Stomach smooth muscle (tissue), 2 donors: ENCODE results near the gene PIK3CG.
"Not testable (repeated sequence)": the region's sequence is repeated elsewhere in the genome, so short reads cannot be mapped to it uniquely, and the experiment has no call there.

Experiments
- H3K27ac ChIP-seq: one replicate; pipeline ENCODE4 v1.7.0; 2013; ENCODE audit warnings: mild to moderate bottlenecking, low read length, inconsistent platforms
- H3K27me3 ChIP-seq, 2 donors: one replicate each; pipeline ENCODE4 v1.7.0; 2013; ENCODE audit warnings: low read length in 2 of 2; ENCODE audit not compliant: insufficient read depth in 2 of 2, control insufficient read depth in 1 of 2
- H3K36me3 ChIP-seq, 2 donors: one replicate each; pipeline ENCODE4 v1.7.0; 2013; ENCODE audit warnings: low read length in 2 of 2; ENCODE audit not compliant: control insufficient read depth in 2 of 2, insufficient read depth in 2 of 2
- H3K4me1 ChIP-seq: one replicate; pipeline ENCODE4 v1.7.0; 2013; ENCODE audit warnings: low read length; ENCODE audit not compliant: control insufficient read depth, insufficient read depth
- H3K4me3 ChIP-seq, 2 donors: one replicate each; pipeline ENCODE4 v1.7.0; 2013; ENCODE audit warnings: low read length in 2 of 2
- H3K9ac ChIP-seq, 2 donors: one replicate each; pipeline ENCODE4 v1.7.0; 2013; ENCODE audit warnings: low read length in 2 of 2, mild to moderate bottlenecking in 1 of 2
- H3K9me3 ChIP-seq, 2 donors: one replicate each; pipeline ENCODE4 v1.7.0; 2013; ENCODE audit warnings: low read length in 2 of 2; ENCODE audit not compliant: control insufficient read depth in 2 of 2
- donor health status: healthy.
- donor health status: Pancreatic carcinoma.

PIK3CG gene

DNA sequence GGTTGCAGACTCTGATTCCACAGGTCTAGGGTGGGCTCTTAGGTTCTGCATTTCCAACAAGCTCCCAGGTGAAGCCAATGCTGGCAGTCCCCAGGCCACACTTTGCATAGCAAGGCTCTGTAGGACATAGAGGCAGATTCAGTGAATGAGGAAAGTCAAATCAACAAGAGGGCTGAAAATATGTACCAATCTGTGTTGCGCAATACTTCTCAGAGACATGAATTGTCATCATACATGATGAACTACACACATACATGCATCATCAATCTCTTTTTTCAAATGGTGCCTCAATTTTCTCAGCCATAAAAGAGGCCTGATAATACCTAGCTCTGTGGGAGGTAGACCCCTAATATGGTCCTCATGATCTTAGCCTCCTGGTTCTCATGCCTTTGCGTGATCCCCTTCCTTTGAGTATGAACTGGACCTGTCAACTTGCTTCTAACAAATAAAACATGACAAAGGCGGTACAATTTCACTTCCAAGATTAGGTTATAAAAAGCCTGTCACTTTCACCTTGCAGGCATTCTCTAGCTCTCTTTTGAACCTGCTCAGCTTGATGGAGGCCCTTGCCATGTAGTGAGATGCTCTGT, 49.0 kb downstream of the PIK3CG start:
- Histone ChIP-seq H3K27me3 (no peaks in the 10 kb centered on the region), H3K9me3 (no peaks in the 10 kb centered on the region), H3K4me3 (no peak overlapping the region), H3K4me1 (no peaks in the 10 kb centered on the region), H3K9ac (no peak overlapping the region), H3K36me3 (no peaks in the 10 kb centered on the region), H3K27ac (no peak overlapping the region)

DNA sequence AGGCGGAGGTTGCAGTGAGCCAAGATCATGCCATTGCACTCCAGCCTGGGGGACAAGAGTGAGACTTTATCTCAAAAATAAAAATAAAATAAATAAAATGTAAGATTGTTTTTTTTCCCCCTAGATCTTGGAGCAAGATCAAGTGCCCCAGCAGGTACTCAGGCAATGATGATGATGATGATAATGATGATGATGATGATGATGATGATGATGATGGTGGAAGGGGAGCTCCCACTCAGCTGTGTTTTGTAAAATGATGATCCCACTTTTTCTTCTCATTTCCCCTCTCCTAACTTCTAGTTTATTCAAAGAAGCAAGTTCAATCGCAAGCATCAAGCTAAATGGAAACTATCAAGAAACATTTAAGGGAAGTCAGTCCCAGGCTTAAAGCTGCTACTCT, 50.3 kb downstream of the PIK3CG start:
- H3K9ac ChIP-seq = no peak overlapping the region
- no peaks in the 10 kb centered on the region for H3K4me1 ChIP-seq
- no peaks in the 10 kb centered on the region for H3K36me3 ChIP-seq
- H3K9me3 ChIP-seq = no peaks in the 10 kb centered on the region
- H3K4me3 ChIP-seq = no peak overlapping the region
- H3K27ac ChIP-seq = no peak overlapping the region
- H3K27me3 ChIP-seq = no peaks in the 10 kb centered on the region

DNA sequence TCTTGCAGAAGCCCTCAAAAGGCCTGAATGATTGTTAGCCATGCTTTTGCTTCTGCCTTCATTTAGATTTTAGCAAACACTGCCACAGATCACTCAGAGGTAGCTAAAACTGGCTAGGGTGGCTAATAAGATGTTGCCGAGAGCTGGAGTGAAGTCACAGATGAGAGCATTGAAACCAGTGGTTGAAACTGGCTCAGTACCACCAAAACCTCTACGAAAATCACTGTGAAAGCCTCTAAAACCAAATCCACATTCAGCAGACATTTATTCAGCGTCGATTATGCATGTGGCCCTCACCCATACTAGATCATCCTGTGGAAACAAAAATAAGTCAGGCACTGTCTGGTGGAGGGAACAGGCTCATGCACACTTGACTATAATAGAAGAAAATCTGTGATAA, 50.8 kb downstream of the PIK3CG start:
- no peaks in the 10 kb centered on the region for H3K9me3 ChIP-seq
- H3K27ac ChIP-seq = no peak overlapping the region
- H3K9ac ChIP-seq = no peak overlapping the region
- no peaks in the 10 kb centered on the region for H3K36me3 ChIP-seq
- no peak overlapping the region for H3K4me3 ChIP-seq
- H3K4me1 ChIP-seq = no peaks in the 10 kb centered on the region
- no peaks in the 10 kb centered on the region for H3K27me3 ChIP-seq

DNA sequence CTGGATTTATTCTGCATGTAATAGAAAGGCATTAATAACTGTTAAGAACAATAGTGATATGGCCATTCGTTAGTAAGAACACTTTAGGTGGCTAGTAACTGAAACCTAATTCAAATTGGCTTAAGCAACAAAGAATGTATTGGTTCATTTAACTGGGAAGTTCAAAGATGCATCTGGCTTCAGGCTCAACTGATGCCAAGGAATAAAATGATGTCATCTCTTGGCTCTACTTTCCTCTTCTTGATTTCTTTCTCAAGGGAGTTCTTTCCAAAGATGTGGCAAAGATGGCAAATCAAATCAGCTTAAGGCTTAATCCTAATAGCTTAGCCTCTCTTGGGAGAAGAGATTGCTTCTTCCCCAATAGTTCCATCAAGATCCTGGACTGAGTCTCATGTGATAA, 51.6 kb downstream of the PIK3CG start:
- H3K36me3 ChIP-seq = no peaks in the 10 kb centered on the region
- no peak overlapping the region for H3K4me3 ChIP-seq
- no peak overlapping the region for H3K9ac ChIP-seq
- no peaks in the 10 kb centered on the region for H3K4me1 ChIP-seq
- H3K27ac ChIP-seq = no peak overlapping the region
- H3K9me3 ChIP-seq = no peaks in the 10 kb centered on the region
- no peaks in the 10 kb centered on the region for H3K27me3 ChIP-seq

DNA sequence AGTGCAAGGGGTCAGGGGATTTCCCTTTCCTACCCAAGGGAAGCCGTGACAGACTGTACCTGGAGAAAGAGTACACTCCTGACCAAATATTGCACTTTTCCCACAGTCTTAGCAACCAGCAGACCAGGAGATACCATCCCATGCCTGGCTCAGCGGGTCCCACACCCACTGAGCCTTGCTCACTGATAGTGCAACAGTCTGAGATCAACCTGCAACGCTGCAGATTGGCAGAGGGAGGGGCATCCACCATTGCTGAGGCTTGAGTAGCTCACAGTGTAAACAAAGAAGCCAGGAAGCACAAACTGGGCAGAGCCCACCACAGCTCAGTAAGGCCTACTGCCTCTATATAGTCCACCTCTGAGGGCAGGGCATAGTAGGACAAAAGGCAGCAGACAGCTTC, 53.9 kb downstream of the PIK3CG start:
- H3K4me1 ChIP-seq = no peaks in the 10 kb centered on the region
- H3K9ac ChIP-seq = no peak overlapping the region
- H3K27ac ChIP-seq = no peak overlapping the region
- no peaks in the 10 kb centered on the region for H3K36me3 ChIP-seq
- H3K27me3 ChIP-seq = no peaks in the 10 kb centered on the region
- no peaks in the 10 kb centered on the region for H3K9me3 ChIP-seq
- no peak overlapping the region for H3K4me3 ChIP-seq

DNA sequence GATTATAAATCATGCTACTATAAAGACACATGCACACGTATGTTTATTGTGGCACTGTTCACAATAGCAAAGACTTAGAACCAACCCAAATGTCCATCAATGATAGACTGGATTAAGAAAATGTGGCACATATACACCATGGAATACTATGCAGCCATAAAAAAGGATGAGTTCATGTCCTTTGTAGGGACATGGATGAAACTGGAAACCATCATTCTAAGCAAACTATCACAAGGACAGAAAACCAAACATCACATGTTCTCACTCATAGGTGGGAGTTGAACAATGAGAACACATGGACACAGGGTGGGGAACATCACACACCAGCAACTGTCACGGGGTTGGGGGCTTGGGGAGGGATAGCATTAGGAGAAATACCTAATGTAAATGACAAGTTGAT, 59.4 kb downstream of the PIK3CG start:
- not testable (repeated sequence) for H3K9ac ChIP-seq, H3K27ac ChIP-seq, H3K36me3 ChIP-seq, H3K4me1 ChIP-seq, H3K27me3 ChIP-seq, H3K4me3 ChIP-seq, H3K9me3 ChIP-seq

DNA sequence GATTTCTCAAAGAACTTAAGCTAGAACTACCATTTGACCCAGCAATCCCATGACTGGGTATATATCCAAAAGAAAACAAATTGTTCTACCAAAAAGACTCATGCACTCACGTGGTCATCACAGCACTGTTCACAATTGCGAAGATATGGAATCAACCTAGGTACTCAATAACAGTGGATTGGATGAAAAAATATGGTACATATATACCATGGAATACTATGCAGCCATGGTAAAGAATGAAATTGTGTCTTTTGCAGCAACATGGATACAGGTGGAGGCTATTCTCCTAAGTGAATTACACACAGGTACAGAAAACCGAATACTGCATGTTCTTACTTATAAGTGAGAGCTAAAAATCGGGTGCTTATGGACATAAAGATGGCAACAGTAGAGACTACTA, 61.8 kb downstream of the PIK3CG start:
- H3K27ac ChIP-seq = no peak overlapping the region
- H3K9me3 ChIP-seq = no peaks in the 10 kb centered on the region
- no peaks in the 10 kb centered on the region for H3K27me3 ChIP-seq
- H3K9ac ChIP-seq = no peak overlapping the region
- H3K4me3 ChIP-seq = no peak overlapping the region
- H3K4me1 ChIP-seq = no peaks in the 10 kb centered on the region
- no peaks in the 10 kb centered on the region for H3K36me3 ChIP-seq

DNA sequence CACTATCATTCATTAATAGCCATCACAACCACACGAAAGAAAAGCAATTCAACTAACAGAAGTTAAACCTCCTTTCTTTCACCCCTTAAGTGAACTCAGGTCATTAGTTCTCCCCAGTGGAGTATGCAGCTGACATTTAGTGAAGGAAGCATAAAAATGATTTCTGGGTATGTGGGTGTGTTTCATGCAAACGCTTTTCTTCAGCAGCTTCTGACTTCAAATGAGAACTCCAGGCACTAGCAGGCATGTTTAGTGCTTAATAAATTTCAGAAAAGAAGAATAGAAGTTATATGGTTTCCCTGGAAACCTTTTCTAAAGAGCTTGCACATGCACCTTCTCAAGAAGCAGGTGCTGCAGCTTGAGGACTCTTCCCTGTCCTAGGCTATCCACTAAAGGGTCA, 62.5 kb downstream of the PIK3CG start:
- H3K9ac ChIP-seq = no peak overlapping the region
- no peak overlapping the region for H3K27ac ChIP-seq
- no peaks in the 10 kb centered on the region for H3K36me3 ChIP-seq
- no peaks in the 10 kb centered on the region for H3K4me1 ChIP-seq
- no peaks in the 10 kb centered on the region for H3K27me3 ChIP-seq
- no peak overlapping the region for H3K4me3 ChIP-seq
- H3K9me3 ChIP-seq = no peaks in the 10 kb centered on the region

DNA sequence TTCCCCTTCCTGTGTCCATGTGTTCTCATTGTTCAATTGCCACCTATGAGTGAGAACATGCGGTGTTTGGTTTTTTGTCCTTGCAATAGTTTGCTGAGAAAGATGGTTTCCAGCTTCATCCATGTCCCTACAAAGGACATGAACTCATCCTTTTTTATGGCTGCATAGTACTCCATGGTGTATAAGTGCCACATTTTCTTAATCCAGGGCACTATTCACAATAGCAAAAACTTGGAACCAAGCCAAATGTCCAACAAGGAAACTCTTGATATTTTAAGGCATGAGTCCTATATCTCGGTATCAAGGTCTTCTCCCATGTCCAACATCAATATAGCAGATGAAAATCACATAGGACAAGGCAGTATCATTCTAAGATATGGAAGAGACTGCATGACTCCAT, 64.5 kb downstream of the PIK3CG start:
- H3K4me3 ChIP-seq, H3K9ac ChIP-seq, H3K27me3 ChIP-seq, H3K27ac ChIP-seq, H3K9me3 ChIP-seq, H3K36me3 ChIP-seq, H3K4me1 ChIP-seq: not testable (repeated sequence)

DNA sequence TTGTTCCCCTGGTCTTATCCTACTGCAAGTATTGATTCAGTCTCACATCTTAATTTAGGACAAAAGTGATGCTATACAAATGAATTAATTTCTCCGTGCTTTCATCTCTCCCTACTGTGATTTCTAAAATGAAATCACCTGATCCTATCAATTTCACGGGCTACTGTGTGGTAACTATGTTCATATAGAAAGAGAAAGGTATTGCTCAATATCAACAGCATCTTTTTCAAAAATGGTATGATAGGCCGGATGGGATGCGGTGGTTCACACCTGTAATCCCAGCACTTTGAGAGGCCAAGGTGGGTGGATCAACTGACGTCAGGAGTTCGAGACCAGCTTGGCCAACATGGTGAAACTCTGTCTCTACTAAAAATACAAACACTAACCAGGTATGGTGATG, 71.2 kb downstream of the PIK3CG start:
- H3K4me3 ChIP-seq = no peak overlapping the region
- H3K27me3 ChIP-seq = no peaks in the 10 kb centered on the region
- H3K9ac ChIP-seq = no peak overlapping the region
- H3K36me3 ChIP-seq = no peaks in the 10 kb centered on the region
- H3K27ac ChIP-seq = no peak overlapping the region
- H3K4me1 ChIP-seq = no peaks in the 10 kb centered on the region
- H3K9me3 ChIP-seq = no peaks in the 10 kb centered on the region

DNA sequence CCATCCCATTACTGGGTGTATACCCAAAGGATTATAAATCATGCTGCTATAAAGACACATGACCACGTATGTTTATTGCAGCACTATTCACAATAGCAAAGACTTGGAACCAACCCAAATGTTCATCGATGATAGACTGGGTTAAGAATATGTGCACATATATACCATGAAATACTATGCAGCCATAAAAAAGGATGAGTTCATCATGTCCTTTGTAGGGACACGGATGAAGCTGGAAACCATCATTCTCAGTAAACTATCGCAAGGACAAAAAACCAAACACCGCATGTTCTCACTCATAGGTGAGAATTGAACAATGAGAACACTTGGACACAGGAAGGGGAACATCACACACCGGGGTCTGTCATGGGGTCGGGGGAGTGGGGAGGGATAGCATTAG, 73.0 kb downstream of the PIK3CG start:
- not testable (repeated sequence) for H3K9me3 ChIP-seq, H3K27me3 ChIP-seq, H3K9ac ChIP-seq, H3K36me3 ChIP-seq, H3K27ac ChIP-seq, H3K4me1 ChIP-seq, H3K4me3 ChIP-seq
